Left colon (tissue), 2 donors: ENCODE data around the gene HNRNPA1. TPM values are rescaled to one million over a fixed set of nuclear protein-coding genes. Genes with fewer than 3 reads are reported as not detected.
"Not testable (repeated sequence)": the region's sequence is repeated elsewhere in the genome, so short reads cannot be mapped to it uniquely, and the experiment has no call there.

Experiments
- ATAC-seq: fragments of 200-7000 bp; cut with Tn5 transposase; one replicate; pipeline ENCODE4 v1.9.1; 2020; ENCODE audit warnings: mild to moderate bottlenecking, moderate library complexity
- DNase-seq, 2 donors: peaks; one replicate each; pipeline ENCODE4 v3.0.0-alpha.2; 2020
- intact Hi-C, 2 donors: fragments of 100-400 bp; cut with DNase I in 1 of 2; cut with micrococcal nuclease in 1 of 2; formaldehyde crosslinking; loops; one replicate each; pipeline versions ENCODE4 v1.11.2 to v1.14.0; 2022; cut with DNase I, micrococcal nuclease
- long read RNA-seq: library from polyadenylated mRNA; unstranded; transcript quantifications from one replicate; pipeline ENCODE4 v2.0.0, GENCODE V29; 2021
- total RNA-seq, 2 donors: library from RNA; stranded (reverse); fragmentation: NEBNext Ultra II Directional; extraction: Animal tissue kit (Norgen Biotek cat#: 25700); gene quantifications; one replicate each; pipeline ENCODE4 v1.2.1, GENCODE V29; 2021
- donor health status: DM: no; HTN: no; CAD: no.
- donor health status: DM: yes; HTN: yes; CAD: no.

The HNRNPA1 gene
- total RNA-seq: 100 to 1,000 TPM; 503 to 718 TPM
- long read RNA-seq, full-length matches to known transcripts: 429 of 468 reads
- long read RNA-seq, partial matches to known transcripts: 25 of 468 reads
- long read RNA-seq, other reads (novel, unspliced or antisense): 14 of 468 reads

DNA sequence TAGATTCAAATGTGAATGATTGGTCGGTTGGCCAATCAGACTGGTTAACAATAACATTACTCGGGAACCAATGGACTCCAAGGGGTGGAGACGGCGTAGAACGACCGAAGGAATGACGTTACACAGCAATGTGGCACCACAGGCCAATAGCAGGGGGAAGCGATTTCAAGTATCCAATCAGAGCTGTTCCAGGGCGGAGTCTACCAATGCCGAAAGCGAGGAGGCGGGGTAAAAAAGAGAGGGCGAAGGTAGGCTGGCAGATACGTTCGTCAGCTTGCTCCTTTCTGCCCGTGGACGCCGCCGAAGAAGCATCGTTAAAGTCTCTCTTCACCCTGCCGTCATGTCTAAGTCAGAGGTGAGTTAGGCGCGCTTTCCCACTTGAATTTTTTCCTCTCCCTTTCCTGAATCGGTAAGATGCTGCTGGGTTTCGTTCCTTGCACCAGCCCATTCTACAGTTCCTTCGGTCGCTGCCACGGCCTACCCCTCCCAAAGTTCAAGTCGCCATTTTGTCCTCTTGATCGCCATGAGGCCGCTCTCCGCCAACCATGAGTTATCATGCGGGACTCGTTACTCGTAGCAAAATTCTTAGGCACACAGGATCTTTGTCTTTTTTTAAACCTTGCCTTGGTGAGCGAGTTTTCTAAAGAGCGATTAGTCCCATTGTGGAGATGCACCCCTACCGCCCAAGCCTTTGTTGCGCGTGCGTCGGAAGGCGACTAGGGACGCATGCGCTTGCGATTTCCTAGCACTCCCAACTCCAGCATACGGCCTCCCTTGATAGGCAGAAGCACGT is at the start of gene HNRNPA1:
Gene HNRNPA1 (plus strand): TSS at position 259 of the 793 bp plus-strand sequence. CDS start 82 bp downstream, at position 341.
- ATAC-seq (peak; percentile 82), DNase-seq (peak; percentile 91 to 99)
- intact Hi-C loops: no loop called here

DNA sequence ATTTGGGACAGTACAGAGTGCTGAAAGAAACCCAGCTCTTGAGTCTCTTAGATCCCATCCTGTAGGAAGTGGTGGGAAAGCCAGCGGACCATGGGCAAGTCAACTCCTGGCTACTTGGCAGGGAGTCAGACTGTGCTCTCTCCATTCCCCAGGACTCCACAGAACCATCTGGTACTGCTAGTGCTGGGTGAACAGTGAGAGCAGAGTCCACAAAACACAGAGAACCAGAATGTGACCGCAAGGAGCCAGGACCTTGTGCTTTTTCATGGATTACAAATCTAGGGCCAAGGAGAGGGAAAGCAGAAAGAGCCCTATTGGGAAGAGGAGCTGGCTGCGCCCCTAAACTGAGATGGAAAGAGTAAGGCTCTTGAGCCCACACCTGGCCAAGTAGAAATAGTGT is 49.3 kb upstream of the HNRNPA1 start:
- ATAC-seq, intact Hi-C loops, DNase-seq: not testable (repeated sequence)

DNA sequence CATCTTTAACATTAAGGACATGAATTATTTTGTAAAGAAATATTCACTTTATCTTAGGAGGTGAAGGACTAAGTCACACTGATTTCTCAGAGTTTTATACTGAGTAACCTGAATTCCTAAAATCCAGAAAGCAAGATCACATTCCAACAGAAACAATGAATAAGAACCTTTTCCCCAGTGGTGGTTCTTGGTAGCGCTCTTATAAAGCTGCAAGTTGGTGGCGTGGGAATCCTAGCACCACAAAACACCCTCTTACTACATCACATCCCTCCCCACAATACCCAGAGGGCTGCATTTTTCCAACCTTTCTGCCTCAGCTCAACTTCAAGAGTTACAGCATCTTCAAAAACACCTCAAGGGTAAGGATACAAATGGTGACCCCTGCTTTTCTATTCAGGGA is 47.7 kb upstream of the HNRNPA1 start:
- intact Hi-C loops: no loop called here
- no peak for ATAC-seq
- DNase-seq: no peak

DNA sequence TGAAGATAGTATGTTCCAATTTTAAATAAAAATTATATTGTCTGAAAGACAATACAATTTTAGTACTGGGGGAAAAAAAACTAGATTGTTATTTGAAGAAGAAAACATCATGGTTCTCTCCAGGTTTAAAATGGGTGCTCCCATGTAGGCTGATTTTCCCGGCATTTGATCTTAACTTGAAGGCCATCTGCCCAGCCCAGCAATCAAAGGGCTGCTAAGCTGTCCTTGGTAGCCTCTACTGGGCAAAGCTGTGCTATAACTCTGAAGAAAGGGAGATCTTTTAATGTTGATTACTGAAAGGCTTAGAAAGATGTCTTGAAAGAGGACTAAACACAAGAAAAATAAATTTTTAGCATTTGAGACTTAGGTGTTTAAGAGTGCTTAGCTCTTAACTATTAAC is 42.0 kb upstream of the HNRNPA1 start:
- DNase-seq (no peak), ATAC-seq (no peak)
- intact Hi-C loops: no loop called here

DNA sequence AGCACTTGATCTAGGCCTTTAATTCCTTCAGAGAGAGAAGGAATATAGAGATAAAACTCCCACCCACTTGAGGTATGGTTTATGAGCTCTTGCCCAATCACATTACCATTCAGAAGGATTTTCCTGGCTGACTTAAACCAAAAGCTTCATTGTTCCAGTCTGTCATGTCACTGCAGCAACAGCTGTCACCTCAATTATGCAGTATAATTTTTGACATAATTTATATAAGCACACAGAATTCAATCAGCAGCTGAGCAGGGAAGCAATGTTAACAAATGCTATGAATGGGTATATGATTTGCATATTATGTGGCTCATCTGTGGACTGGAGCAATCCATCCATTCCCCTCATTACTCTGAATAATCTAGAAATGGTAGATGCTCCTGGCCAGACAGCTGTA is 40.9 kb upstream of the HNRNPA1 start:
- DNase-seq (no peak), ATAC-seq (no peak)
- intact Hi-C loops: no loop called here

DNA sequence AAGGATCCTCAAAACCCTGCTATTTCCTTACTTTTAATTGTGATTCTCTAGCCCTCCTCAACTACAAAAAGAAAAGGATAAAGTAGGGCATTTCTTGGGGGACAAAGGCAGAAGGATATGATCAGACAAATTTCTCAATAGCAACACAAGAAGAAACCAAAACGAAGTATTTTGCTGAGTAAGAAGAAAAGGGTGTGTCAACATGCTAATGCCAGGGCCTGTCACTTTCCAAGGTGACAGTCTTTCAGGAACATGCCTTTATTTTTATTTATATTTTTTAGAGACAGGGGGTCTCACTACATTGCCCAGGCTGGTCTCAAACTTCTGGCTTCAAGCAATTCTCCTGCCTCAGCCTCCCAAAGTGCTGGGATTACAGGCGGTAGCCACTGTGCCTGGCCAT is 40.4 kb upstream of the HNRNPA1 start:
- intact Hi-C loops: no loop called here
- ATAC-seq (no peak), DNase-seq (no peak)

DNA sequence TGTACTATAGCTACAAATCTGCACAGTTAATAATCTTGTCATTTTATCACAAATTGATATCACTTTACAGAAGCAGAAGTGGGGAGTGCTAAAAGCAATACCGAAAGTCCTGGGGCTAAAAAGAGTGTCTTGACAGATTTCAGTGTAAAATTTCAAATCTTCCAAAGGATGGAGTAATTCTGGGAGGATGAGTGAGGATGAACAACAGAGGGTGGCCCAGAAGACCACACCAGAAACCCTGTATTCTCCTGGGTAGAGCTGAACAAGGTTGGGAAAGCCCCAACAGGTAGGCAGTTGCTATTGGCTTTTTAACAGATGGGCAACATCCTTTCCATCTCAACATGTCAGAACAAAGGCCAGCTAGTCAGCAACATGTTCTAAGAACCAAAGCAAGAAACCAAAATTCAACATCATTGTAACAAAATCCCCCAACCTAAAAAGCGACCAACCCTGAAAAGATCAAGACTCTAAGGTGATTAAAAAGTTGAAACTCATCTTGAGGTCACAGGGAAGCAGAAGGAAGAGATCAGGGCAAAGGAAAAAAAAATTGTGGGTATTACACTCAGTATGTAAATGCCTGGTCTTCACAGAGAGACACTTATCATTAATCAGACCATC is 39.4 kb upstream of the HNRNPA1 start:
- intact Hi-C loops: no loop called here
- ATAC-seq (no peak), DNase-seq (no peak)

DNA sequence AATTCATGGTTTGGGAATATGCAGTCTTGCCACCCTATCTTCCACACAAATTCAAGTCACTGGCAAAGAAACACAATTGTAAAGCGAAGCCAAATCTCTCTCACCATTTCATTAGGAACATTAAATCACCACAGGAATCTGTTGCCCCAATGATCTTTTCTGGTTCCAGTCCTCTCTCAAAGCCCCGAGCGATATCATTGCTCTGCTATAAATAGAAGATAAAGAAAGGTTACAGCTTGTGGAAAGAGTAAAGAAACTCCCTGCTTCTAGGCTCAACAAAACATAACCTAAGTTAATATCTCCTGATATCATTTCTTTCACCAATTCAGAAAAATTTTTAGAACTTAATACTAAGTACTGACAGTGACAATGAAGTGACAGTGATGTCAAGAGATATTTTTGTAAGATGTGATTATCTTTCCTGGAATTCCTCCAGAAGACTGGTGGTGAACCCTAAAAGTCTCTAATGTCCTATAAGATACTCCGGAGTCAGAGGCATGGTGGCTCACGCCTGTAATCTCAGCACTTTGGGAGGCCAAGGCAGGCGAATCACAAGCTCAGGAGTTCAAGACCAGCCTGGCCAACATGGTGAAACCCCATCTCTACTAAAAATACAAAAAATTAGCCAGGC is 34.4 kb upstream of the HNRNPA1 start:
- no peak for ATAC-seq
- intact Hi-C loops: no loop called here
- DNase-seq: no peak

DNA sequence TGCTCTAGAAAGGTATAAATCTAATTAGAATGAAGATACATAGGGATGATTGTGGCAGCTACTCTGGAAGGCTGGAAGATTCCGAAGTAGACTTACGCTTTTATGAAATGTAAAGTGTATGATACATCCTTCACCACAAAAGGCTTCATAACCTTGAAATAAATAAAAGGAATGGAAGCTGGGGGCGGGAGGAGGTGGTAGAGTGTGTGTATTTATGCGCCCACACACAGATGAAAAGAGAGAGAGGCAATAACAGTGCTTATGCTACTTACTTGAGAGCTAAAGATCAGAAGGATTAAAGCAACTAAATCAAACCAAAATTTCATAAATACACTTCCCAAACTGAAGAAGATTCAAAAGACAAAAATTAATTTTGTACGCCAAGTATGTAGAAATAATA is 31.0 kb upstream of the HNRNPA1 start:
- no peak for DNase-seq
- ATAC-seq: no peak
- intact Hi-C loops: no loop called here

DNA sequence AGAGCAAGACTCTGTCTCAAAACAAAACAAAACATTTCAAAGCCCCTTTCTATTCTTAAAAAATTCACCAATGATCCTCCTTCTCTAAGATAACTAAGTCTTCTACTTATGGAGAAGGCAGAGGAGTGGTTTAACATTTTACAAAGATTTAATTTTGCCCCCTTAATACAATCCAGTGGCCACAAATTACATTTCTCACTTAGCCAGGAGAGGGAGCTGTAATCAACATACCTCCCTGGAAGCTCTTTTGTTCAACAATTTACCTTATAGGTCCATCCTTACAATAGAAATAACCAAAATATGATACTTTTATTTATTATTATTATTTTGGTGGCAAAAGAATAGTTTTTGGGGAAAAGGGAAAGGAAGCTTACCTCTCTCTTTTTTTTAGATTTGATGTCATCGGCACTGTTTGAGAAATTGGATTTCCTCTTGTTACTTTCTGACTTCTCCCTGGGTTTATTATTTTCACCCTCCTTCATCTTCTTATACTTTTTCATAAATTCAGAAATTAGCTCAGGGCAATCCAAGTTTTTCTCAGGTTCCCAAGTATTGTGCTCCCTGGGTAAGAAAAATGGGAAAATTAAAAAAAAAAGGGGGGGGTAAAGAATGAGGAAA is 28.8 kb upstream of the HNRNPA1 start:
- intact Hi-C loops: no loop called here
- ATAC-seq (peak; percentile 52), DNase-seq (no peak)

DNA sequence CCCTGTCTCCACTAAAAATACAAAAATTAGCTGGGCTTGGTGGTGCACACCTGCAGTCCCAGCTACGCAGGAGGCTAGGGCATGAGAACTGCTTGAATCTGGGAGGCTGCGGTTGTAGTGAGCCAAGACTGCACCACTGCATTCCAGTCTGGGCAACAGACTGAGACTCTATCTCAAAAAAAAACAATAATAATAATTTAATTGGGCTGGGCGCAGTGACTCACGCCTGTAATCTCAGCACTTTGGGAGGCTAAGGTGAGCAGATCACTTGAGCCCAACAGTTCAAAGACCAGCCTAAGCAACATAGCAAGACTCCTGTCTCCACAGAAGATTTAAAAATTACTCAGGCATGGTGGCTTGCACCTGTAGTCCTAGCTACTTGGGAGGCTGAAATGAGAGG is 27.3 kb upstream of the HNRNPA1 start:
- intact Hi-C loops: no loop called here
- peak; percentile 45 for ATAC-seq
- DNase-seq: no peak

DNA sequence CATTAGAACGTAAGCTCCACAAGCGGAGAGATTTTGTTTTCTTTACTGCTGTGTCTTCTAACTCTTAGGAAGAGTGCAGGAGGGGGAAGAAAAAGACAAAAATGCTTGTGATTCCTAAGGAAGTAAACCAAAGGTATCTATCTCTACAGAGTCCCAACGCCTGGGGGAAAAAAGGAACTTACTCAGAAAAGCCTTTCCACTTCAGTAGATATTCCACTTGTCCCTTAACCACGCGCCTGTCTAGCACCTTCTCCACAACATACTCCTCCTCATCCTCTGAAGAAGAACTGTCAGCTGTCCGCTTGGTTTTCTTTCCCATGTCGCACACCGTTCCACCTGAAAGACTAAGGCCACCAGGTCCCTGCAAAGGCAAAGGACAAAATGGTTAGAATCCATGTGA is 23.2 kb upstream of the HNRNPA1 start:
- DNase-seq: no peak
- no peak for ATAC-seq
- intact Hi-C loops: no loop called here

DNA sequence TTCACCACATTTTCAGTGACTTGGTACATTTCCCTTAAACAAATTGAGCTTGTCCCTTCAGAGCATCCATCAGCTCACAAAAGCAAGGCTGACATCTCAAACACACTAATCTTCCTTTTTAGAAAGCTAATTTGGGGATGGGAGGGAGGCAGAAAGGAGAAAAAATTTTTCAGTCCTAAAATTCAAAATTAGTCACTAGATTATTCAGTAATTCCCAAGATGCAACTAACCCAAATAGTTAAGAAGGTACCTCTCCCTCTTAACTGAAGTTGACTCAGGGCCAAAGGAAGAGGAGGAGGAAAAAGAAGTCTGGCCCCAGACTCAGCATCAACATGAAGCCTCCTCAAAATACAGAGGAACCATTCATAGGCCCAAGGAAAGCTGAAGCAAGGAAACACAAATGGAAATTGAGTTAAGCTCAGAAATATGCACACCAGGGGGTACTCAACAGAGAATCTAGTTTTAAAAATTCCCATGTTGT is 22.3 kb upstream of the HNRNPA1 start:
- intact Hi-C loops: no loop called here
- DNase-seq: no peak
- ATAC-seq: no peak

DNA sequence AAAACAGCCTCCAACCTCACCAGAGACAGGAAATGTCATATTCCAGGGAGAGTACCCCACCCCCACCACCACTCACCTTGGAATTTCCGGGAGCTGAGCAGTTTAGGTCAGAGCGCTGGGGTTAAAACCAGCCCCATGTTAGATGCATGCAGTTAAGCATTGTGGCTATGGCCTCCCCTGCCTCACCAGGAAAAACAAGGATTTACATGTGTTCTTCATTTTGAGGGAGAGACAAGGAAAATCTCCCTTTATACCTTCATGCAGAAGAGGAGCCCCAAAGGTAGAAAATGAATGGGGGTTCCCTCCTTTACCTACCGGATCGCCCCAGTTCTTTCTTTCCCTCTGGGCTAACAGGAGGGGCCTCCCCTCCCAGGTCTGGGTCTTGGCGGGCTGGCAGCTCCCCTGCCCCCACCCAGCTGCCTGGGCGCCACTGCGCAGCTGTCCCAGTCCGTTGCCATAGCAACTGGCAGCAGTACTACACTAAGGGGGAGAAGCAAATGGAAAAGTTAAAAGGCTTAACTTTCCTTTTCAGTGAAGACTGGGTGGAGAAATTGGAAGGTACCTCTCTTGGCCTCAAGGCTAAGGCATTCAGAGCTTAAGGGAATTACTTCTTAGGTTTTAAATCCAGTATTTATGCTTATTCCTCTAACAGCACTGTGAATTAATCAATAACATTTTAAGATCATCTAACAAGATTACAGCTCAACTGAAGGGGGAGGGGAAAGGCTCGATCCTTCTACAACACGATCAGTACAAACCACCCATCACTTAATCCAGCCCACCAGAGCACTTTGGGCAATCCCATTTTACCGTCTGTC is 21.1 kb upstream of the HNRNPA1 start:
- peak; percentile 50 to 70 for DNase-seq
- intact Hi-C loops: no loop called here
- peak; percentile 76 for ATAC-seq

DNA sequence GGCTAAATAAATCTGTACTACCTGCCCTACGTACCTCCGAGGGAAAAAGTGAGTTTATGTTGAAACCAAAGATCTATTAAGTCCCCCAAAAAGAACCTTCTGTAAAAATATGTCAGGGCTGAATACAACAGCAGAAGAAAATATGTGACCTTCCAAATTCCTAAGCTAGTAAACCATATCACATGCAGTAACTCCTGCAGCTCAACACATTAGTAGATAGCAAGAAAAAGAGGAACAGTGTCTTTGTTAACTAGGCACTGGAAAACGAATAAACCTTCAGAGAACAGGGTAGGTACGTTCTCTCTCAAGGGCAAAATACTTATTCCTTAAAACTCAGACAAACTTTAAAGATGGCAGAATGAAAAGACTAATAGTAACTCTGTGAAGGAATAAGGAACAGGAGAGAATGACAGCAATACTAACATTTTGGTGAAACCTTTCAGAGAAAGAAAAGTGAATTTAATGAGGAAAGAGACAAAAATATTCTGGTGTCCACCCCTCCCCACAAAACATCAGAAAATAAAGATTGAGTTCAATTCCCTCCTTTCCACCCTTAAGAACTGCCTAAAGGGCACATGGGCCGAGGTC is 18.6 kb upstream of the HNRNPA1 start:
- intact Hi-C loops: no loop called here
- DNase-seq (no peak), ATAC-seq (no peak)

DNA sequence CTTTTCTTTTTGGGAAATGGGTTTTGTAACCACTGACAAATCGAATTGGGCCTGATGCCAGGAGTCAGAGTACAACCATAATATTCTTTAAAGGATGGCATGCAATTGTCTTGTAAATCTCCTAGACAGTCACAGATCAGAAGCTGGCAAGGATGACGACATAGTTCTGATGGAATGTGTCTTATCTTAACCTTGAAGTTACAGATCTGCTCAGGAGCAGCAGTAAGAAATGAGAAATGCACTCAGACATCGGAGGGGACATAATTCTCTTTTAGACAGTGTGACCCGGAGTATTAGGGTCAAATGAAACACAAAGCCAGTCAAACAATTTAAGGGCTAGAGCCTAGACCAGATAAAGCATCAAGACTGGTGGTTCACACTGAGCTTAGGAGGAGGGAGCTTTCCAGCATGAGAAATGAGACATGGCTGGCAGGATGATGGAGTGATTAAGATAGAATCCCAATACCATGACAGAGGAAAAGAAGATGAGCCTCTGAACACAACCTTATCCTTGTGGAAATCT is 18.1 kb upstream of the HNRNPA1 start:
- DNase-seq: no peak
- intact Hi-C loops: no loop called here
- peak; percentile 68 for ATAC-seq

DNA sequence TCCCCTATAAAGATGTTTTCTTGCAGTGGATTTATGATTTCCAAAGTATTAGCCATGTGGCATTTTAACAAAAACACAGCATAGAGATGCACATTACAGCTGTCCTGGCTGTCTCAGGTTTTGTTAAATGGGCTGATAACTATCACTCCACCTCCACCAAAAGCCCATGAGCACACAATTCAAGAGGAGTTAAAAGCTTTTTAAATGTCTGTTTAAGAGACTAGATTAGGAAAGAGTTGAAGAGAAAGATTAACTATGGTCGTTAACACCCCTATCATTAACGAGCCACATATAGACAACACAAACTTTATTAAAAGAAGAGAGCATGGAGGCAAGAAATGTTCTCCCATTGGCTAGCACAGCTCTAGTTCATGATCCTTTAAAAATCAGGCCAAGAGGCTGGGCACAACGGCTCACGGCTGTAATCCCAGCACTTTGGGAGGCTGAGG is 15.1 kb upstream of the HNRNPA1 start:
- intact Hi-C loops: no loop called here
- ATAC-seq: no peak
- no peak for DNase-seq

DNA sequence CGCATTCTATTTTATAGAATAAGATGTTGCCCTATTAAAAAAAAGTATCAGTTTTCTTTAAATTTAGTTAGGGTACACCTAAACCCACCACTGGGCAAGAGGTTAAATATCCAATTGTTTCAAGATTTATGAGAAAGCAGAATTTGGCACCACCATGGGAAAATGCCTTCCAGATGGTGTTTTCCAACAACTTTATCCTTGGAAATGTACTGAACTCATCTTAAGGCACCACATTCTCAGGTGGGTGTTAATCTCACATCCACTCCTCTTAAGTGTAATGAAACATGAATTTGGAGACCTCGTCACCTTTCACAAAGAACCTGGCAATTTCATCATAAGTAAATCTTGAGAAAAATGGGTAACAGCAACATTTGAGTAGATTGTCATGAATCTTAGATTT is 13.7 kb upstream of the HNRNPA1 start:
- ATAC-seq (no peak), DNase-seq (no peak)
- intact Hi-C loops: no loop called here
